NOMO-1 (cell line): ENCODE measurements around the gene MIPOL1.
"Not testable (repeated sequence)": the region's sequence is repeated elsewhere in the genome, so short reads cannot be mapped to it uniquely, and the experiment has no call there.

Experiments
- DNase-seq, 2 experiments: peaks; one replicate each; lab custom pipeline; 2025; ENCODE audit not compliant: unreplicated experiment in 2 of 2; lab: John Stamatoyannopoulos, UW

The MIPOL1 gene, protein sequence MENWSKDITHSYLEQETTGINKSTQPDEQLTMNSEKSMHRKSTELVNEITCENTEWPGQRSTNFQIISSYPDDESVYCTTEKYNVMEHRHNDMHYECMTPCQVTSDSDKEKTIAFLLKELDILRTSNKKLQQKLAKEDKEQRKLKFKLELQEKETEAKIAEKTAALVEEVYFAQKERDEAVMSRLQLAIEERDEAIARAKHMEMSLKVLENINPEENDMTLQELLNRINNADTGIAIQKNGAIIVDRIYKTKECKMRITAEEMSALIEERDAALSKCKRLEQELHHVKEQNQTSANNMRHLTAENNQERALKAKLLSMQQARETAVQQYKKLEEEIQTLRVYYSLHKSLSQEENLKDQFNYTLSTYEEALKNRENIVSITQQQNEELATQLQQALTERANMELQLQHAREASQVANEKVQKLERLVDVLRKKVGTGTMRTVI

DNA sequence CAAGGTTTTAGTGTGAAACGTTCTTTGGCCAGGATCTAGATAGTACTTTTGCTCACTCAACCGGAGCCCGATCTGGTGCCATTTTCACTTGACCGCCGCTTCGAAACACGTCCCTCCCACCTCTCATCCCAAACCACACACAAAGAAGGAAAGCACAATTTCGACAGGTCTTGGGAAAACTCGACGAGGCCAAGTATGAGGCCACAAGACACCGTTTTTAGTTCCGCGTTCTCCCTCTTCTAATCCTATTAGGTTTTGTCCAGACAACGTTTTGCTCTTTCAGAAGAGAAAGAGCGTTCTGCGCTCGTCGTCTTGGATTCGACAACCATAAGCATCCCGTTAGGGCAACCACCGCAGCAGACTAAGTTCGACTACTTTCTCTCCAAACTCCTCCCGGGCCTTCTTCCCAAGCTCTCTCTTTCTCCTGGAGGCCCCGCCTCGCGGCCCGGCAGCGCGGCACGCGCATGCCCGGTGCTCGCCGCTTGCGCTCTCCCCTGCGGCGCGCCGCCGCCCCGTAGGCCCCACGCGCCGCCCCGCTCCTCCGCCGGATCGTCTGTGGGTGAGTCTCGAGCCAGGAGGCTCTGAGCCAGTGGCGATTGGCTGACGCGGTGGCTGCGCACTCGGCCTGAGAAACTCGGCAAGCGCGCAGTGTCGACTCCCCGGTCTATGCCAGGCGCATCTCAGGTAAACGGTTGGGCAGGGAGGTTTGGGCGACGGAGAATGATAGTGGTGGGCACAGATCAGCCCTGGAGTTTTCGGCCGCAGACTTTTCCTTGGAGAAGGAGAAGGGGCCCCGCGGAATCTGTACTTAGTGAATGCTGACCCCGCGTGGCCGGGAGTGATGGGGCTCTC, at the start of gene MIPOL1:
Gene MIPOL1 (plus strand): TSS at position 517 of the 852 bp plus-strand sequence. CDS start 49,952 bp downstream, outside the sequence.
- no peak for DNase-seq

DNA sequence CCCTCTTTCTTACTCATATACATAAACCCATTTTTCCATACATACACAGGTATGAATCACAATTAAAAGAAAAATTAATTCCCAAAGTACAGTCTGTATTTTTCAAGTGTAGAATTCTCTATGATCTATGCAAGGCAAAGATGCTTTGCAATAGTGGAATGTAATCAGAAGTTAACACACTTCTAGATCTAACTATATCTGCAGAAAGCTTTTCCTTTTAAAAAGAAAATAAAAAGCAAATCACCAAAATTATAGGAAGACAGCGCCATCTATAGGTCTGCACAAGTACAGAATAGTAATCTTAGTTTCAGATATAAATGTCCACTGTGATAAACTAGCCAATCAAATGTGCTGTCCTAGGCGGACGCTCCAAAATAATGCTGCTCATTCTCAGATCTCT, 47.3 kb upstream of the MIPOL1 start:
- peak; percentile 22 to 51 for DNase-seq

DNA sequence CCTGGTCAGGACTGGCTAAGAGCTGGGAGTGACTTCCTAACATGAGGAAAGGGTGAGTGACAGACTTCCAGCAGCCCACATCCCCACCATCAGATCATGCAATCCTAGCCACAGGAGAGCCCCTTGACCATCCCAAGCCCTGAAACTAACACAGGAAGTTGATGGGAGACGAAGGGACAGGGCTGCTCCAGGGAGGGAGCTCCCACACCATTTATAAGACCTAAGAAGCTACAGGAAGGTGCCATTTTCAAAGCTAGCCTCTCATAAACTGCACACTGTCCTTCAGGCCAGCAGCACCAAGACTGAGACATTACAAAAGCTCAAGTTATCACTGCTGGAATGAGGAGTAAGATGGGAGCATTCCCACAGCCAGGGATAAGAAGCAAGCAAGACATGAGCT, 44.7 kb upstream of the MIPOL1 start:
- no peak for DNase-seq

DNA sequence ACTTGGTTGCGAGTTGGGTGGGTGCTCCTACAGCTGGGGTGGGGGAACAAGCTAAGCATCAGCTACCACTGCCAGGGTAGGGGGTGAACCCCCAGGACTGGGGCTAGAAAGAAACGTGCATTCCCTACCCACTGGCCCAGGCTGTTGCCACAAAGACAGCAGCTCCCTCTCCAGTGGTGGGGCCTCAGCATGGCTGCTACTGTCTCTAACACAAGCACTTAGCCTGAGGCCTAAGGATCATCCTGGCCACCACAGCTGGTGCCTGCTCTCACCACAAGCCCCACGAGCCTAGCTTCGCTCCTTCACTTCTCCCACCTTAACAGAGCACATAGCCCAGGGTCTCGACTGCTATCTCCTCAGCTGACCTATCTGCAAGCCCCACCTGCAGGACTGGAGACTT, 44.3 kb upstream of the MIPOL1 start:
- DNase-seq = no peak

DNA sequence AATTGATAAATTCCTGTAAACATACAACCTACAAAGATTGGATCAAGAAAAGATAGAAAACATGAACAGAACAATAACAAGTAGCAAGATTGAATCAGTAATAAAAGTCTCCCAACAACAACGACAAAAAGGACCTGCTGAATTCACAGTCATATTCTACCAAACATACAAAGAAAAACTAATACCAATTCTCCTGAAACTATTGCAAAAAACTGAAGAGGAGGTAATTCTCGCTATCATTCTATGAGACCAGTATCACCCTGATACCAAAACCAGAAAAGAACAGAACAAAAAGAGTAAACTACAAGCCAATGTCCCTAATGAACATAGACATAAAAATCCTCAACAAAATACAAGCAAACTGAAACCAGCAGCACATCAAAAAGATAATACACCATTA, 39.8 kb upstream of the MIPOL1 start:
- DNase-seq = no peak

DNA sequence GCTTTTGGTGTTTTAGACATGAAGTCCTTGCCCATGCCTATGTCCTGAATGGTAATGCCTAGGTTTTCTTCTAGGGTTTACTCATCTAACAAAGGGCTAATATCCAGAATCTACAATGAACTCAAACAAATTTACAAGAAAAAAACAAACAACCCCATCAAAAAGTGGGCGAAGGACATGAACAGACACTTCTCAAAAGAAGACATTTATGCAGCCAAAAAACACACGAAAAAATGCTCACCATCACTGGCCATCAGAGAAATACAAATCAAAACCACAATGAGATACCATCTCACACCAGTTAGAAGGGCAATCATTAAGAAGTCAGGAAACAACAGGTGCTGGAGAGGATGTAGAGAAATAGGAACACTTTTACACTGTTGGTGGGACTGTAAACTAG, 35.4 kb upstream of the MIPOL1 start:
- not testable (repeated sequence) for DNase-seq

DNA sequence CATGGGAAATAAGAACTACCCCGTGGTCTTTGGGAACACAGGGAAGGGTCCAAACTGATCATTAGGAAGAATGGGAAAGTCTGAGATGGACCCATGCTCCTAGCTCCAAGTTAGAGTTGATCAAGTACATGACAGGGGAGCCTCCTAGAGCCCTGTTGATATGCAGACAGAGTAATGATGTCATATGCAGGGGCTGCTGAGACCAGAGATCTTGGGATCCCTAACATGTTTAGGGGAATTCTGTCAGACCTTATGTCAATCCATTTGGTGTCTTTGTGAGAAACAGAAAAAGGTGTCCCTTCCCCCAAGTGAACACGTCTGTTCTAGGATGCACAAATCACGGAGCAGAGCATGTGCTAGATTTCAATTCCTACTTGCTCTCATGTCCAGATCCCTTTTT, 31.9 kb upstream of the MIPOL1 start:
- DNase-seq = no peak

DNA sequence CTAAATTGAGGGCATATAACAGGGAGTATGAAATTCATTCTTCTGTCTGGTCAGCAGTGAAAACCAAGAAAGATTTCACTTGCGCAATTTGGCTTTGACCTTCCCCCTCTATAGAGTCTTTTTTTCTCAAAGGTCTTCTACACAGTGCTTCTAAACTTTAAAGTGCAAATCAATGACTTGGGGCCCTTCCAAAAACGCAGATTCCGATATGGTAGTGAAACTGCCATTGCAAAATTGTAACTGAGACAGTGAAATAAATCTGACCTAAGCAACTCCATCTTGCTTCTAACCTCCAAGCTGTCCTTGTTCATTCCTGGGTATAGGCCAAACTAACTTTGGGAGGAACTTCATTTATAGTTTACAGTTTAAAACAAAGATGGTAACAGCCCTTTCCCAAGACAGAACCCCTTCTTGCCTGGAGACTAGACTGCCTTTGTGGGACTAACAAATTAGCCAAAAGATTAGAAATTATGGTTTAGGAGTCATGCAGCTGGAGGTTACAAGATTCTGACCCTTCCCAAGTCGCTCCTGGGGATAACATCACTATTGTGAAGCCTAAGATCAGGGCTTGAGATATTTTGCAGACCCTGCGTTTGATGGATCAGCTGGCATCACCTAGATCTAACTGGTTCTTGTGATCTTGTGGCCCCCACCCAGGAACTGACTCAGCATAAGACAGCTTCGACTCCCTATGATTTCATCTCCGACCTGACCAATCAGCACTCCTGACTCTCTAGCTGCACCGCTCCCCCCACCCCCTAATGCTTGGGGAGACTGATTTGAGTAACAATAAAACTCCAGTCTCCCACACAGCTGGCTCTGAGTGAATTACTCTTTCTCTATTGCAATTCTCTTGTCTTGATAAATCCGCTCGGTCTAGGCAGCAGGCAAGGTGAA, 30.3 kb upstream of the MIPOL1 start:
- DNase-seq = no peak

DNA sequence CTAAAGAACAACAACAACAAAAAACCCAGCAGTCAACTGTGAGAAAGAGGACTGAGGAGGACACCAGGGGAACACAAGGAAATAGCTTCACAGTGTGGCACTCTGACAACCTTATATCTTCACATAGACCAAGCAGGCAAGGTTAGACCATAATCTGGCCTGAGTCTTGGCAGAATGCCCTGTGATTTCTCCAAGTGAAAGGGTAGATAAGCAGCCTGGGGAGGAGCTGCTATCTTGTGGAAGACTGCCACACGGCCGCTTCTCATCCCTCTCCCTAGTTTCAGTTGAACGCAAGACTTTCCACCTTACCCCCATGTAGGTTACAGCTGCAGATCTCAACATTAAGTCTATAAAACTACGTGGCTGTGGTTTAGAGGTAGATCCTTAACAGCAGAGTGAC, 29.0 kb upstream of the MIPOL1 start:
- DNase-seq = no peak

DNA sequence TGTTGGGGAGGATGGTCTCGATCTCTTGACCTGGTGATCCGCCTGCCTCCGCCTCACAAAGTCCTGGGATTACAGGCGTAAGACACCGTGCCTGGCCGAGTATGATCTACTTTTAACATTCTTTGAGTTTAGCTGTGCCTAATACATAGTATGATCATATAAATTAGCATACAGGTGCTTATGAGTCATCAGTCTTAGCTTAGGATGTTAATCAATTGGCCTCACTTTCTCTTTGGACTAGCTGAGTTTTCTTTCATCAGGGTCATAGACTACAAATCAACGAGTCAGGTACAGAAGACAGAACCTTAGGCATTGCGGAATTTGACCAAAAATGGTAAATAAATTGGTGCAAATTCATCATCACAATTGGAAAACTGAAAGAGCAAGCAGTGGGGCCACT, 27.5 kb upstream of the MIPOL1 start:
- no peak for DNase-seq

DNA sequence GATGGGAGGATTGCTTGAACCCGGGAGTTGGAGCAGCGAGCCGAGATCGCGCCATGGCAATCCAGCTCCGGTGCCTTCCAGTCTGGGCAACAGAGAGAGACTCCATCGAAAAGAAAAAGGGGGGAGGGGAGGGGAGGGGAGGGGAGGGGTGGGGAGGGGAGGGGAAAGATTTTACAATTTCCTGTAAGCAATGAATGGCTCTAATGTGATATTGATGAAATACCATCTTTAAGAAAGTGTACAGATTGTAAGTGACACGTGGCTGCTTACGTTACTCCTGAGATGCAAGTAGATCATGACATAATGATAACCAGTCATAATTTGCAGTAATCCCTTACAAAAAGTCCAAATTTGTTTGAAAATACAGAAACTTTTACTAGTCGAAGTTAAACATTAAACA, 26.7 kb upstream of the MIPOL1 start:
- no peak for DNase-seq

DNA sequence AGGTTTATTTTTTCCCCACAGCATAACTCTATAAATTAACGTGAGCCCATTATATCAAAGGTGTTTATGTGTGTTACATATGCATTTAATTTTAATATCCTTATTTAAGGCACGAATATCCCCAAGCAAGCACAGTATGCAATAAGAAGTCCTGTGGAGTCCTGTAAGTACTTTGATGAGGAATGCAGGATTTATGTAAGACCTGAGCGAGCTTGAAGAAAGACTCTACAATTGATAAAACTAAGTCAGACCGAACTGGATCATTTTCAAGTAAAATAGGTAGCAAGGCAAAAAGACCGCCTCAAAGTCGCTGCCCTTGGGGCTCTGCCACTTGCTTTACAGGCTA, 26.1 kb upstream of the MIPOL1 start:
- no peak for DNase-seq

DNA sequence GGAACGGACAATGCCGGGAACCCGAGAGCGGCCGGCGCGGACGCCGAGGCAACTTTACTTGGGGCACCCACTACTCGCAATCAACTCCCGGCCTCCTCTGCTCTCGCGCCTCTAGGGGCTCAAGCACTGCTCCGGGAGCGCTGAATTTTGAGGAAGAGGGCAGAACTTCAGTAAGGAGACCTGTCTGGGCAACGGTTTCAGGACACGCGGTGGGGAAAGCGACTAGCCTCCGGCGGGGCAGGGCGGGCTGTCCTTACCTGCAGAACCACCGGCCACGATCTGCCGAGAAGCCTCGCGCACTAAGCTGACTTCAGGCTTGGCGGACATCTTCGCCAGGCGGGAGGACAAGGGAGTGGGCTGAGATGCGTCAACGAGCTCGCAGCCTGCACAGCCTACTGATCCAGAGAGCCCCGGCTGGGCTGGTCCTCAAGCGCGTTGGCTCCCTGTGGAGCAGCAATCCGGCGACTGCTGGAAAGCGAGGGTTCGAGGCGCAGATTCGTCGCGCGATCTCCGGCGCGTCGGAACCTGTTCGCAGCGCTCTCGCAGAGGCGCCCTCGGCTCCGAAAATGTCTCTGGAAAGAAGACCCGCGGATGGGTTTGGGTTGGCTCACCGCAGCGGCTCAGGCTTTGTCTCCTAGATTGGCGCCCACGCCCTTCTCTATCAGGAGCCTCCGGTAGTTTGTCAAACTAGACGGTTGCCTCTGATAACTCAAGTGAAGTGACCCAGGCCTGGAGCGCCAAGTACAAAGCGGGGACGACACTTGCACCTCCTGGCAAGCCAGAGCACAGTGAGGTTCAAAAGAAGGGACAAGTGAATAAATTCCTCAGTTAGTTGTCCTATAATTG, 25.5 kb upstream of the MIPOL1 start, which contains the start of gene SLC25A21:
Gene SLC25A21 (minus strand): TSS at position 583 of the 846 bp plus-strand sequence.
- no peak for DNase-seq

DNA sequence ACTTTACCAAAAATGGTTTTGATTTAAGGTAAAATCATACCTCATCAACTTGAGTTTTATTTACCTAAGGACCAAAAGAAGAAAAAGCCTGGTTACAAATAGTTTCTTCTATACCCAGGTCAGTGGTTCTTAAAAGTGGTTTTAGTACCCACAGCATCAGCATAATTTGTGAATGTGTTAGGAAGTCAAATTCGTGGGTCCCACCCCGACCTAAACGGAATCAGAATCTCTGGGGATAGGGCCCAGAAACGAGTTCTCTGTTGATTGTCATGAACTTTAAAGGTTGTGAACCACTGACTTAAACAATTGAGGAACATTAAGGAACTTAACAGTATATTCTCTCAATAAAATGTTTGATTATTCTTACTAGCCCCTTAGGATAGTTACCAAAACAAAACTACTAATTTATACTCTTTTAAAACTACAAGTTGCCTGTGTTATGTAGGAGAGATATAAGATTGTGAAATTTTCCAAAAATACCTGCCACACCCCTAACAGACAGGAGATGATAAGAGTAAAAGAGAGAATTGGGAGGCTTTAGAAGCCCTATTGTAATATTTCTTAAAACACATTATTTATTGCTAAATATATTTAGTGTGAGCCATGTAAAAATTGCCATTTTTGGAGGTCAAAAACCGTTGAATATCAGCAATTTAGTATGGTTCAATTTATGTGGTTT, 24.7 kb upstream of the MIPOL1 start:
- DNase-seq = no peak

DNA sequence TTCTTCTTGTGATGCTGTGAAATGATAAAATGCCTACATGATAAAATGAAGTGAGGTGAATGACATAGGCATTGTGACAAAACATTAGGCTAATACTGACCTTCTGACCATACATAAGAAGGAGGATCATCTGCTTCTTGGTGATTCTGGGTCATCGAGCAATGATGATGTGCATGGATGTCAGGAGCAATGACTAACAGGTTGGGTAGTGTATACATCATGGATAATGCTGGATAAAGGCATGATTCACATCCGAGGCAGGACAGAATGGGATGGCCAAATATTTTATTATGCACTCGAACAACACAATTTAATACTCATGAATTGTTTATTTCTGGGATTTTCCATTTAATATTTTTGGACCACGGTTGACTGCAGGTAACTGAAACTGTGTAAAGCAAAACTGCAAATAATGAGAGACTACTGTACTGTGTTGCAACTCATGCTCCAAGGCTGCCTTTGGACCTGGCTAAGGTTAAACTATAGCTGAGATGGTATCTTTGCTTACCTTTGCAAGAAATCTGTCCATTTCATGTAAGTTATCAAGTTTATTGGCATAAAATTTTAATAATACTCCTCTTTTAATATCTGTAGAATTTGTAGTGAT, 17.7 kb upstream of the MIPOL1 start:
- no peak for DNase-seq

DNA sequence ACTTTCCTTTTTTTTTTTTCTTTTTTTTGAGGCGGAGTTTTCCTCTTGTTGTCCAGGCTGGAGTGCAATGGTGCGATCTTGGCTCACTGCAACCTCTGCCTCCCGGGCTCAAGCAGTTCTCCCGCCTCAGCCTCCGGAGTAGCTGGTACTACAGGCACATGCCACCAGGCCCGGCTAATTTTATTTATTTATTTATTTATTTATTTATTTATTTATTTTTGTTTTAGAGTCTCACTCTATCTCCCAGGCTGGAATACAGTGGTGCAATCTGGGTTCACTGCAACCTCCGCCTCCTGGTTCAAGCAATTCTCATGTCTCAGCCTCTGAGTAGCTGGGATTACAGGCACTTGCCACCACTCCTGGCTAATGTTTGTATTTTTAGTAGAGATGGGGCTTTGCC, 16.9 kb upstream of the MIPOL1 start:
- not testable (repeated sequence) for DNase-seq

DNA sequence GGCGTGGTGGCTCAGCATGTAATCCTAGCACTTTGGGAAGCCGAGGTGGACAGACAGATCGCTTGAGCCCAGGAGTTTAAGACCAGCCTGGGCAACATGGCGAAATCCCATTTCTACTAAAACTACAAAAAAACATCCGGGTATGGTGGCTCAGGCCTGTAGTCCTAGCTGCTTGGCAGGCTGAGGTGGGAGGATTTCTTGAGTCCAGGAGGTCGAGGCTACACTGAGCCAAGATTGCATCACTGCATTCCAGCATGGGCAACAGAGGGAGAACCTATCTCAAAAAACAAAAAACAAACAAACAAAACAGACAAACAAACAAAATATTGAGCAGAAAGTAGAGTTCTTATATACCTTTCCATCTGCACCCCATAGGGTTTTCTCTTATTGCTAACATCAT, 16.3 kb upstream of the MIPOL1 start:
- DNase-seq = no peak

DNA sequence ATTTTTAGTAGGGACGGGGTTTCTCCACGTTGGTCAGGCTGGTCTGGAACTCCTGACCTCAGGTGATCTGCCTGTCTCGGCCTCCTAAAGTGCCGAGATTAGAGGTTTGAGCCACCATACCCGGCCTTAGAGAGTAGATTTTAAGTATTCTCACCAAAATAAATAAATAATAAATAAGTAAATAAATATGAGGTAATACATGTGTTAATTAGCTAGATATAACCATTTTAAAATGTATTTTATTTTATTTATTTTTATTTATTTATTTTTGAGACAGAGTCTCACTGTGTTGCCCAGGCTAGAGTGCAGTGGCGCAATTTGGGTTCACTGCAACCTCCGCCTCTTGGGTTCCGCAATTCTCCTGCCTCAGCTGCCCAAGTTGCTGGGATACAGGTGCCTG, 13.2 kb upstream of the MIPOL1 start:
- DNase-seq = not testable (repeated sequence)

DNA sequence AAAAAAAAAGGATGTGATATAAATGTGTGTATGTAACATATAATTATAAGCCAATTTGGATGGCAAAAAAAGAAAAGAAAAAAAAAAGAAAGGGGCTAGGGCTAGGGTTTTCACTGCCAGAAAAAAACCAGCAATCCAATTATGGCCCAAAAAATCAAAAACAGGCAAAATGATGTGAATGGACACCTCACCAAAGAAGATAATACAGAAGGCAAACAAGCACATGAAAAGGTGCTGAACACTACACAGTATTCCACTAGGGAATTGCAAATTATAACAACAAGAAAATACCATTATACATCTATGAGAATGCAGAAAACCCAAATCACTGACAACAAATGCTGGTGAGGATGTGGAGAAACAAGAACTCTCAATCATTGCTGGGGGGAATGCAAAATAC, 12.1 kb upstream of the MIPOL1 start:
- DNase-seq = no peak
